ENCODE measurements around the gene MYH14.

- TF ChIP-seq GATA3 (IDR thresholded peaks at IDR 0.05; ENCODE audit: low read depth, low read length) (no peak), GATA2 (IDR thresholded peaks at IDR 0.05; ENCODE audit: low read depth, low read length) (no peak)
Observed at GRCh38 chr19:50255115-50255514, 51.7 kb downstream of the MYH14 start.

Data from SH-SY5Y (cell line).